HEK293 (cell line): ENCODE results near the gene SLC2A8.

Experiments used
- ZNF211 ChIP-seq: fragments of 450-650 bp; formaldehyde crosslinking; IDR thresholded peaks from 2 replicates; pipeline ENCODE4 v1.5.1; 2016; ENCODE audit warnings: low read depth, missing biosample characterization, missing genetic modification characterization
- ZNF274 ChIP-seq, 2 experiments: fragments of 200-500 bp in 1 of 2; fragments of 450-650 bp in 1 of 2; sonication (Bioruptor generic) in 1 of 2; formaldehyde crosslinking in 1 of 2; IDR thresholded peaks; 2 replicates each; pipeline versions ENCODE4 v1.5.1 to v1.6.1; 2014 to 2016; ENCODE audit warnings: borderline replicate concordance in 1 of 2, inconsistent platforms in 1 of 2, low read length in 1 of 2, missing biosample characterization in 1 of 2, missing genetic modification characterization in 1 of 2
- TF ChIP-seq, protein P1 (sequence below): fragments of 450-650 bp; formaldehyde crosslinking; IDR thresholded peaks from 2 replicates; pipeline ENCODE4 v1.5.1; 2016; ENCODE audit warnings: missing biosample characterization, missing genetic modification characterization
- TF ChIP-seq, protein P2 (sequence below): fragments of 450-650 bp; formaldehyde crosslinking; IDR thresholded peaks from 2 replicates; pipeline ENCODE4 v1.5.1; 2016; ENCODE audit warnings: missing biosample characterization, missing genetic modification characterization

DNA sequence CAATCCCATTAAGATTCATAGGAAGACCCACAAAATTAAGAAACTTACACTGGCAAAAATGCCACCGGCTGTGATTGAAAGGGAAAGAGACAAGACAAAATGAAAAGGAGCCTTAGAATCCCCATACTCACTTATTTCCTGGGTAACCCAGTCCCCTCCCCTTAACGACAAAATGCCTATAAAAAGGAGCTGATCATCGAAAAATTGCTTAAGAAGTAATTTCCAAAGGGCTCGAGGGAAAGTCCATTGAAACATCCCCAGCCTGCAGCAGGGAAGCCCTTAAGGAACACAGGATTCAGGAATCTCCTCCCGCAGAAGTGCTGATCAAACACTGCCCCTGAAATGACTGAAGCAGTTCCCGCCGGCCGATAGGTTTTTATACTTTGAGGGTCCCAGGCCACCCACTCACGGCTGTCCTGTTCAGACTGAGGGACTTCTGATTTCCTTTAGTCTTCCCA, 26.5 kb downstream of the SLC2A8 start:
- TF ChIP-seq, protein P1, sequence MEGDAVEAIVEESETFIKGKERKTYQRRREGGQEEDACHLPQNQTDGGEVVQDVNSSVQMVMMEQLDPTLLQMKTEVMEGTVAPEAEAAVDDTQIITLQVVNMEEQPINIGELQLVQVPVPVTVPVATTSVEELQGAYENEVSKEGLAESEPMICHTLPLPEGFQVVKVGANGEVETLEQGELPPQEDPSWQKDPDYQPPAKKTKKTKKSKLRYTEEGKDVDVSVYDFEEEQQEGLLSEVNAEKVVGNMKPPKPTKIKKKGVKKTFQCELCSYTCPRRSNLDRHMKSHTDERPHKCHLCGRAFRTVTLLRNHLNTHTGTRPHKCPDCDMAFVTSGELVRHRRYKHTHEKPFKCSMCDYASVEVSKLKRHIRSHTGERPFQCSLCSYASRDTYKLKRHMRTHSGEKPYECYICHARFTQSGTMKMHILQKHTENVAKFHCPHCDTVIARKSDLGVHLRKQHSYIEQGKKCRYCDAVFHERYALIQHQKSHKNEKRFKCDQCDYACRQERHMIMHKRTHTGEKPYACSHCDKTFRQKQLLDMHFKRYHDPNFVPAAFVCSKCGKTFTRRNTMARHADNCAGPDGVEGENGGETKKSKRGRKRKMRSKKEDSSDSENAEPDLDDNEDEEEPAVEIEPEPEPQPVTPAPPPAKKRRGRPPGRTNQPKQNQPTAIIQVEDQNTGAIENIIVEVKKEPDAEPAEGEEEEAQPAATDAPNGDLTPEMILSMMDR: no peak
- TF ChIP-seq ZNF274 (IDR thresholded peaks at IDR 0.05; ENCODE audit: low read length): no peak
- no peak for TF ChIP-seq ZNF274 (tag by site-specific recombination; IDR thresholded peaks at IDR 0.05; ENCODE audit: borderline replicate concordance)
- TF ChIP-seq, protein P2, sequence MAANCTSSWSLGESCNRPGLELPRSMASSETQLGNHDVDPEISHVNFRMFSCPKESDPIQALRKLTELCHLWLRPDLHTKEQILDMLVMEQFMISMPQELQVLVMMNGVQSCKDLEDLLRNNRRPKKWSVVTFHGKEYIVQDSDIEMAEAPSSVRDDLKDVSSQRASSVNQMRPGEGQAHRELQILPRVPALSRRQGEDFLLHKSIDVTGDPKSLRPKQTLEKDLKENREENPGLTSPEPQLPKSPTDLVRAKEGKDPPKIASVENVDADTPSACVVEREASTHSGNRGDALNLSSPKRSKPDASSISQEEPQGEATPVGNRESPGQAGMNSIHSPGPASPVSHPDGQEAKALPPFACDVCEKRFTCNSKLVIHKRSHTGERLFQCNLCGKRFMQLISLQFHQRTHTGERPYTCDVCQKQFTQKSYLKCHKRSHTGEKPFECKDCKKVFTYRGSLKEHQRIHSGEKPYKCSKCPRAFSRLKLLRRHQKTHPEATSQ (tag by site-specific recombination): no peak
- TF ChIP-seq ZNF211 (tag by site-specific recombination): no peak
